GM18502 (cell line): ENCODE results near the gene RSPH9.
"Not testable (repeated sequence)": the region's sequence is repeated elsewhere in the genome, so short reads cannot be mapped to it uniquely, and the experiment has no call there.

Experiments
- ATAC-seq: cut with Tn5 transposase; IDR thresholded peaks from one replicate; pipeline ENCODE4 v1.9.1; 2021; ENCODE audit warnings: mild to moderate bottlenecking; ENCODE audit not compliant: unreplicated experiment, poor library complexity

Gene RSPH9

DNA sequence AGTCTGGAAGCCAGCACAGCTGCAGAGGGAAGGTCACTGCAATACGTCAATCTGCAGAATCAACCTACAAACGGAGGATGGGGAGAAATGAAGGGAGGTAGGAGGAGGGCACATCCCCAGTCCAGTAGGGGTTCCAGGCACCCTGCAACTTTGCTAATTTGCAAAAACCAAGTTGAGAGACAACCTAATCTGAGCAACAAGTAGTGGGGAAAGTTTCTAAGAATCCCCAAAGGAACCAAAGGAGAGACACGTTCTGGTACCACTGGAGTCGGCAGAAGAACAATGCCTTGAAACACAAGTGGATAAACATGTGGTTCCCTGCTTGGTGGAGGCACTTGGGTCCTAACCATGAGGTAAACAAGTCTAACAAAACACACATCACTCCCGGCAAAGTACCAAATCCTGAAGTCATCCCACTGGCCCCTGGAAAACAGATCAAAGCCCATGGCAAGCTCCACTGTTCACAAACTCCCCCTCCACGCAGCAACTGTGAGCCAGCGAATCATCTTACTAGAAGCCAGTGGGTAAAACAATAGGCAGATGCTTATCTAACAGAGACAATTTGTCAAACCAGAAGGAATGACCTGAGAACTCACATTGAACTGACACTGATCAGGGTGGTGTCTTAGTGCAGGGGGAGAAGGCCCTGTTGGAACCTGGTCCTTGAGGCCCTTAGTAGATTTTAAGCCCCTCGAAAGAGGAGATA, 38.0 kb downstream of the RSPH9 start:
- ATAC-seq, result no peak

- no peak for ATAC-seq
Observed at GRCh38 chr6:43683708-43684455, 39.0 kb downstream of the RSPH9 start.

DNA sequence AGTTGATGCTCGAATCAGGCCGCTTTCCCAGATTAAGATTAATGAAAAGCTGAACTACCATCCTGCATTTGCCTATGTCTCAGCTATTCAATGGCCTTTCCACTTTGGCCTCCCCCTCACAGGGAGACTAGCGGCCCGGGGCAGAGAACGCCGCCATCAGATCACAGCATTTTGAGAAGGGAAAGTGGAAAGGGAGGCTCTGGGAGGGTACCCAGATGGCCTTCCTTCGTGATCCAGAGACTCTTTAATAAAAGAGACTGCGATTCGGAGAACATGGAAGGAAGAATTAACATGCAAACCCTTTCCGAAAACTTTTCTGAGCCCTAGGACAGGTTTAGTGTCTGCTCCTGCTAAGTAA, 42.2 kb downstream of the RSPH9 start:
- ATAC-seq, result no peak

DNA sequence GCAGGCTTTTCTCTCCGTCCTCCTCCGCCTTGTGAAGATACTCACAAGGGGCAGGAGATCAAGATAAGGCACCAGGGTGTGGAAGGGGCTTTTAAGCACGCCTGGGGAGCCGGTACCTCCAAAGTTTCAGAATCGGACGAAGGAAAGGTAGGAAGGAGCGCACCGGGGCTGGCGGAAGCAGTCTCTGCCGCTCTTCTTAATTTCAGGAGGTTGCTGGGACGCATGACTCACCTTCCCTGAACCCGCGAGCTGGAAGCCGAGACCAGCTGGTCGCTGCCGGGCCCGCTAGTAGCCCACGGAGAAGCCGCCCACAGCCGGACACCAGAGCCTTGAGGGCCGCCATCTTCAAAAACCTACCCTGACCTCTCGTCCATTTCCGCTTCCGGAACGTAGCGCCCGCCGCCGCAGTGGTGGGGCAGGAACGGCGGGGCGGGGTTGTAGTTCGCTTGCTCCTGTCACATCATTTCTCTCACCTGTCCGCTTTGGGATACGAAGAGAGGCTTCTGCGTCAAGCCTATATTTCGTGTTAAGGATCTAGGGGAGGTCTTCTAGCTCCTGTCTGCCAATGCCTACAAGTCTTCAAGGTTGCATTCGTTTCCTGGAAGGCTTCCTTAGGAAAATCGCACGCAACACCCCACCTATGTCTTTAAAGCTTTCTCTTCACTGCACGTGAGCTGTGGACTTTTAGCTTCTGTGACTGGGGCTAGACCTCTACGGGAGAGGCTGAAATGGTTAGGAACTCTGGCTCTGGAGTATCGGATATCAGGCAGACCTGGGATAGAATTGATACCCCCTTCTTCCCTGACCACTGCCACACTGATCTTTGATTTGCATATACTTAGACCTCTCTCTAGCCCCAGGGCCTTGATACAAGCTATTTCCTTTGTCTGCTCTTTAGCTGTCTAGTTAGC, 42.9 kb downstream of the RSPH9 start, which contains the start of gene MRPS18A:
MRPS18A (minus strand) TSS at position 355 of the 911 bp plus-strand sequence; CDS start at position 343, 12 bp downstream.
- peak; percentile 96 for ATAC-seq

DNA sequence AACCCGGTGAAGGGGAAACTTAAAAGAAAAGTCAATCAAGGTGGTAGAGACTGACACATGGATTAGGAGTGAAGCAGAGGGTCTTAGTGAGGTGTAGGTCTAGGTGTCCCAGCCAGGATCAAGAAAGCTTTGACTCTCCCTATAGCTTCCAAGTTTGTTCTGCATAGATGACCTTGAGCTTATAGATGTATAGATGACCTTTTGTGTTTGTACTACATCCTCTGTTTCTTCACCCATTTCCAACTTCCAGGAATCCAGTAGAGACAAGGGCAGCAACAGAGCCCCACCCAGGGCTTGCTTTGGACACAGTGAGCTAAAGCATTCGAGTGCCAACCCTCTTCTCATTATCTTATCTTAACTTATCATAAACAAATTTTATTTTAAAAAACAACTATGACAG, 44.6 kb downstream of the RSPH9 start:
- ATAC-seq, result no peak

DNA sequence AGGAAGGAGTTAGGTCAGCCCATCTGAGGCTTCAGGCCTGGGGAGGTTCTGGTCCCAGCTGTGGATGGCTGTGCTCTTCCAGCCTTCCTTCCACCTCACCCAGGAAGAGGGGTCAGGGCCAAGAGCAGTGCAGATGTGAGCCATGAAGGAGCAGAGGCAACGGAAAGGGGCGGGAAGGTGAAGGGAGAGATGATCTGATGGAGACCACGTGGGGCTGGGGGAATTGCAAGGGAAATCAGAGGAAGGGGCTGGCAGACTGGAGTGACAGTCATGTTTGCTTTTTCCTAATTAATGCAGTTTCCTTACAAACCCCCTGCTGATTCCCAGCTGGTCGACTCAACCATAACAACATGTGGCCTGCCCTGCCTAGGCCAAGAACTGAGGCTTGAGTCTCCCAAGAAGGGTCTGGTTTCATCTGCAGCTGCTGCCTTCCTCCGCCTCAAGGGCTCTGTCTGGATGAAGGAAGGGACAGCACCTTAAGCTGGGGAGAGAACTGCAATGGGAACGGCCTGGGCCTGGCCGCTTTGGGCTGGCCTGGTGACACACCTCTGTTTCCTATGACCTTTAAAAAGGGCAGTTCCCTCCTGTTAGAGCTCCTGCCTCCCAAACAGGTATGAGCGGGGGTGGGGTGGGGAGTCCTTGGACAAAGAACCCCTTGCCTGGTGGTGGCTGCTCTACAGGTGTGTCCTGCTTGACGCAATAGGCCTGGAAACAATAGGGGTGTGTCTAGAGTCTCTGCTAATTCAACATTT, 50.6 kb downstream of the RSPH9 start:
- no peak for ATAC-seq

DNA sequence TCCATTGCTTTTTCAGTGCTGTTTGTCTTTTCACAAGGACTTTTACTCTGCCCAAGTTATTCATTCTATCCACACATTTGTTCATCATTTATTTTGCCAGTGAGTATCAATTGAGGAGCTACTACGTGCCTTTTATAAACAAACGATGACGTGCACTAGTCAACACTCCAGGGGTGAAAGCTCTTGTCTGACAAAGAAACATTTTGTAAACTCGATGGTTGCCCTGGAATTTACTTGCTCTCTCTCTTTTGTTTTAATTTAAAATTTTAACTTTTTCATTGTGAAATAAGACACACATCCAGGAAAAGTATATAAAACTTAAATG, 51.1 kb downstream of the RSPH9 start:
- no peak for ATAC-seq

- ATAC-seq, result no peak
Observed at GRCh38 chr6:43697421-43697820, 52.6 kb downstream of the RSPH9 start.

DNA sequence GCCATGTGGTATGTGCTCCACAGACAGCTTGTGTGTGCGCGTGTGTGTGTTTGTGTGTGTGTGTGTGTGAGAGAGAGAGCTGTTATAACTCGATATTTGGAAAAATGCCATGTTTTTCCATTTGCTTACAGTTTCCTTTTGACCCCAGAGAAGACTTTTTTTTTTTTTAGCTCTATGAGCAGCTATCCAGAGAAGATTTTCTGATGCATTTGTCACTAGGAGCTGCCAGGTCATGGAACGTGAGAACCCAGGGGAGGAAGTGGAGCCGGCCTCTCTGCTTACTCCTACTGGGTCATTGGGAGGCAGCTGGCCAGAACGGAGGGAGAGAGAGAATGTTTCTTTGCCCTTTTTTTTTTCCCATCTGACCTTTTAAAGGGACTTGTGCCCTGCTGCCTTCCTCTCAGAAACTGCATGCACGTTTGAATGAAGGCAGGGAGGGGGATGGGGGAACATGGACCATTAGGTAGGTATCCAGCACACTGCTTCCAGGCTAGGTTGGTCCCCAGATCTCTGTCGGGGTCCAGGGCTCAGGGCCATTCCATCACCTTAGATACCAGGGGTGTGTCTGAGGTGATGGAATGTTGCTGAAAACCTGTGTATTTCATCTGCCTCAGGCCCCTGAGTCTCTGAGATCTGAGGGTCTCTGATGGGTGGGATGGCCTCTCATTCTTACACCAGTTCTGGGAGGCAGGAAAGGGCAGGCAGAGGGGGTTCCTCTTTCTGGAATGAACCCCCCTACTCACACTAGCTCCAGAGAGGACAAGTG, 53.9 kb downstream of the RSPH9 start:
- ATAC-seq, result no peak

DNA sequence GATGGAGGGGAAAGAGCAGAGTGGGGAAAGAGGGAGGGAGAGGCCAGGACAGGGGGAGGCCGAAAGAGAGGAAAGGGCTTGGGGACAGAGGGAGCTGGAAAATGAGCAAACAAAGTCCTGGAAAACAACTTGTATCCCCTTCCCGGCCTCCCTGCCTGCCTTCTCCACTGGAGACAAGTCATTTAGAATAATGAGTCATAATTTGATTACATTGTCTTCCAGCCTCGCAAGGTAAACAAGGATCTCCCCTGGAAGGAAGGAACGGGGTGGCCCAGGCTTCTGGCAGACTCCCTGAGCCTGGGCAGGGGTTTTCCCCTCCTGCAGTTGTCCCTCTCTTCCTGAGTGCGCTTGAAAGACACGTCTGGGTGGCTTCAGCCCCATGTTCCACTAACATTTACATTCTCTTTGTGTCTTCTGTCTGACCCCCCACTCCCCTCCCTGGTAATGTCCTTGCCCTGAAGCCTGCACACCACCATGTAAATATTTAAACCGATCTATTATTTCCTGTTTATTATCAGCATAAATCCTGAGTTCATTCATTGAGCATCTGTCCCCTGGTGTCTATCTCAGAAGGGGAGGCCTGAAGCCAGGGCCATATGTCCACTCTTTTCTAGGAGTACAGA, 54.8 kb downstream of the RSPH9 start:
- ATAC-seq, result no peak

DNA sequence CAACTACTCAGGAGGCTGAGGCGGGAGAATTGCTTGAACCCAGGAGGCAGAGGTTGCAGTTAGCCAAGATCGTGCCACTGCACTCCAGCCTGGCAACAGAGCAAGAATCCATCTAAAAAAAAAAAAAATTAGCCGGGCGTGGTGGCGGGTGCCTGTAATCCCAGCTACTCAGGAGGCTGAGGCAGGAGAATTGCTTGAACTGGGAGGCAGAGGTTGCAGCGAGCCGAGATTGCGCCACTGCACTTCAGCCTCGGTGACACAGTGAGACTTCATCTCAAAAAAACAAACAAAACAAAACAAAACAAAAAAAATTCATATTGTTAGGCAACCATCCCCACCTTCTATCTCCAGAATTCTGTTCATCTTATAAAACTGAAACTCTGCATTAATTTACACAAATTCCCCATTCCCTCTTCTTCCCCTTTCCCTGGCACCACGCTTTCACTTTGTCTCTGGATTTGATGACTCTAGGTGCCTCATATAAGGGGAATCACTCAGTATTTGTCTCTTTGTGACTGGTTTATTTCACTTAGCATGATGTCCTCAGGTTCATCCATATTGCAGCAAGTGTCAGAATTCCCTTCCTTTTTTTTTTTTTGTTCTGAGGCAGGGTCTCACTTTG, 56.2 kb downstream of the RSPH9 start:
- not testable (repeated sequence) for ATAC-seq

DNA sequence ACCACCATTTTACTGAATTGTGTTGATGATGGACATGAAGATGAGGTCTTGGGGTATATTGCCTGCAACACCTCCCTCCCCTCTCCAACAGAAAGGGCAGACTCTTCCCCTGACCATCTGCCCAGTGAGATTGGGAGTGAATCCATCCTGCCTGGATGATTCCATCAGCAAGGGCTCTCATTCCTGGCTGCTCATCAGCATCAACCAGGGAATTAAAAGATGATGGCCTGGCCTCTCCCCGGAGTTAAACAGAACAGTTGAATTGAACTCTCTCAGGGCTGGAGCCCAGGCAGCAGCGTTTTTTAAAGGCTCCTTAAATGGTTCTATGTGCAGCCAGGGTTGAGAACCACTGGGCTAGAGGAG, 57.3 kb downstream of the RSPH9 start:
- no peak for ATAC-seq

GRCh38 chr6:43702534-43703440, 58.0 kb downstream of the RSPH9 start:
- ATAC-seq, result no peak

- no peak for ATAC-seq
Observed at GRCh38 chr6:43703512-43704429, 58.9 kb downstream of the RSPH9 start.

GRCh38 chr6:43705996-43706395, 61.2 kb downstream of the RSPH9 start:
- ATAC-seq, result no peak

GRCh38 chr6:43706788-43707187, 62.0 kb downstream of the RSPH9 start:
- no peak for ATAC-seq

- ATAC-seq, result no peak
Observed at GRCh38 chr6:43707269-43707668, 62.4 kb downstream of the RSPH9 start.
